ENCODE data around the gene SLC16A3. TPM values are rescaled to one million over a fixed set of nuclear protein-coding genes. Genes with fewer than 3 reads are reported as not detected.
"Not testable (repeated sequence)": the region's sequence is repeated elsewhere in the genome, so short reads cannot be mapped to it uniquely, and the experiment has no call there.

Gene SLC16A3
- total RNA-seq, 4 donors from 2014 or later: 18.8 to 32.9 (median 21.7) TPM

DNA sequence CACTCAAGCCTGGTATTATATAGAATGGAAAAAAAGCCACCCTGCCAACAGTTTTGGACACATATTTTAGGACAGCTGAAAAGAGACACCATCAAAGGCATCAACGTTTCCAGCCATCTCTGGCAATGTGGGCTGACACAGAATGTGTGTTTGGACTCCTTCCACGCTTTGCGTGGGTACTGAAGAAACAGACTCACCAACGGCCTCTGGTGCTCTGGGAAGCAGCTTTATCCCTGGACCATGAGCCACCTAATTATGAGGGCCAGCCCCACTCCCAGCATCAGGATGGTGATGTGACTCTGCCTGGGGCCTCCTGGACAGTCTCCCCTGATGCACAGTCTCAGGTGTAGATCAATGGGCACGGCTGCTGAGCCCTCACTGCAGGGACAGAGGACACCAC lies 44.1 kb upstream of the SLC16A3 start:
- Histone ChIP-seq H3K27ac (no peak overlapping the region), H3K36me3 (peaks cover 0 to 55% (median 4%) of the 10 kb centered on the region in 3 donors), H3K4me1 (no peaks in the 10 kb centered on the region), H3K4me3 (no peak overlapping the region), H3K9me3 (no peaks in the 10 kb centered on the region), H3K27me3 (no peaks in the 10 kb centered on the region)
- DNase-seq: no peak
- WGBS, 2 donors: 73 to 76% methylated on average over 3 to 4 of the region's 5 CpGs
- intact Hi-C loops (cut with DNase I): no loop called here
- no peak for TF ChIP-seq POLR2A (IDR thresholded peaks at IDR 0.05)
- TF ChIP-seq, protein P1, sequence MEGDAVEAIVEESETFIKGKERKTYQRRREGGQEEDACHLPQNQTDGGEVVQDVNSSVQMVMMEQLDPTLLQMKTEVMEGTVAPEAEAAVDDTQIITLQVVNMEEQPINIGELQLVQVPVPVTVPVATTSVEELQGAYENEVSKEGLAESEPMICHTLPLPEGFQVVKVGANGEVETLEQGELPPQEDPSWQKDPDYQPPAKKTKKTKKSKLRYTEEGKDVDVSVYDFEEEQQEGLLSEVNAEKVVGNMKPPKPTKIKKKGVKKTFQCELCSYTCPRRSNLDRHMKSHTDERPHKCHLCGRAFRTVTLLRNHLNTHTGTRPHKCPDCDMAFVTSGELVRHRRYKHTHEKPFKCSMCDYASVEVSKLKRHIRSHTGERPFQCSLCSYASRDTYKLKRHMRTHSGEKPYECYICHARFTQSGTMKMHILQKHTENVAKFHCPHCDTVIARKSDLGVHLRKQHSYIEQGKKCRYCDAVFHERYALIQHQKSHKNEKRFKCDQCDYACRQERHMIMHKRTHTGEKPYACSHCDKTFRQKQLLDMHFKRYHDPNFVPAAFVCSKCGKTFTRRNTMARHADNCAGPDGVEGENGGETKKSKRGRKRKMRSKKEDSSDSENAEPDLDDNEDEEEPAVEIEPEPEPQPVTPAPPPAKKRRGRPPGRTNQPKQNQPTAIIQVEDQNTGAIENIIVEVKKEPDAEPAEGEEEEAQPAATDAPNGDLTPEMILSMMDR (IDR thresholded peaks at IDR 0.05): no peak

GRCh38 chr17:82186221-82186620 lies 42.6 kb upstream of the SLC16A3 start:
- Histone ChIP-seq H3K9me3 (no peaks in the 10 kb centered on the region), H3K4me3 (no peak overlapping the region), H3K27ac (no peak overlapping the region), H3K27me3 (no peaks in the 10 kb centered on the region), H3K36me3 (peaks cover 0 to 46% (median 4%) of the 10 kb centered on the region in 3 donors), H3K4me1 (no peaks in the 10 kb centered on the region)
- no peak for DNase-seq
- WGBS, 2 donors: 94 to 96% methylated on average over 15 of the region's 15 CpGs
- intact Hi-C loops (cut with DNase I): no loop called here
- TF ChIP-seq, protein P1 (IDR thresholded peaks at IDR 0.05): no peak
- TF ChIP-seq POLR2A (IDR thresholded peaks at IDR 0.05): no peak

DNA sequence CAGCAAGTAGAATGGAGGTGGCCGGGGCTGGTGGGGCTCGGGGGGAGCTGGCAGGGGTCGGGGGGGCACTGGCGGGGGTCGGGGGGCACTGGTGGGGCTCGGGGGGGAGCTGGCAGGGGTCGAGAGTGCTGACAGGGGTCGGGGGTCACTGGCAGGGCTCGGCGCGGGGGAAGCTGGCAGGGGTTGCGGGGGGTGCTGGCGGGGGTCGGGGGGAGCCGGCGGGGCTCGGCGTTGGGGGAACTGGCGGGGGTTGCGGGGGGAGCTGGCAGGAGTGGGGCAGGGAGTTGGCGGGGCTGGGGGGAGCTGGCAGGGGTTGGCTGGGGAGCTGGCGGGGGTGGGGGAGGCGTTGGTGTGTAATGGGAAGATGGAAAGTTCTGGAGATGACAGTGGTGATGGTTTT lies 41.3 kb upstream of the SLC16A3 start:
- no peaks in the 10 kb centered on the region for H3K27me3 ChIP-seq
- TF ChIP-seq POLR2A (IDR thresholded peaks at IDR 0.05): no peak
- TF ChIP-seq, protein P1 (IDR thresholded peaks at IDR 0.05): no peak
- DNase-seq: no peak
- H3K36me3 ChIP-seq: peaks cover 0 to 45% (median 0%) of the 10 kb centered on the region in 3 donors
- intact Hi-C loops (cut with DNase I): no loop called here
- H3K4me3 ChIP-seq: no peak overlapping the region
- H3K9me3 ChIP-seq: no peaks in the 10 kb centered on the region
- no peak overlapping the region for H3K27ac ChIP-seq
- WGBS, 2 donors: 57 to 95% methylated on average over 1 to 2 of the region's 23 CpGs
- H3K4me1 ChIP-seq: no peaks in the 10 kb centered on the region

- DNase-seq: no peak
- WGBS, 2 donors: 87 to 88% methylated on average over 19 to 21 of the region's 26 CpGs
- H3K27me3 ChIP-seq: no peaks in the 10 kb centered on the region
Observed at GRCh38 chr17:82188001-82188961, 40.6 kb upstream of the SLC16A3 start.

GRCh38 chr17:82193050-82193449 lies 35.8 kb upstream of the SLC16A3 start:
- peaks cover 0 to 77% (median 0%) of the 10 kb centered on the region in 3 donors for H3K36me3 ChIP-seq
- DNase-seq; H3K27me3 ChIP-seq; H3K27ac ChIP-seq; H3K4me3 ChIP-seq; H3K4me1 ChIP-seq; intact Hi-C loops (cut with DNase I); H3K9me3 ChIP-seq: not testable (repeated sequence)
- WGBS, 2 donors: 84 to 100% methylated on average over 2 to 3 of the region's 6 CpGs

More at GRCh38 chr17:82188001-82188961, 40.6 kb upstream of the SLC16A3 start:
- Histone ChIP-seq H3K4me3 (no peak overlapping the region), H3K36me3 (peaks cover 0 to 45% (median 0%) of the 10 kb centered on the region in 3 donors), H3K9me3 (no peaks in the 10 kb centered on the region), H3K27ac (no peak overlapping the region), H3K4me1 (no peaks in the 10 kb centered on the region)
- intact Hi-C loops (cut with DNase I): no loop called here
- no peak for TF ChIP-seq POLR2A (IDR thresholded peaks at IDR 0.05)
- TF ChIP-seq, protein P1 (IDR thresholded peaks at IDR 0.05): no peak

Measured in esophagus squamous epithelium (tissue), 5 donors.